Activated naive CD4-positive, alpha-beta T cell treated with anti-CD3 and anti-CD28 coated beads, Interleukin-2, amount 50 U/mL, for 72 hours (primary cell): Measurements from ENCODE around the gene DIP2C. TPM values are rescaled to one million over a fixed set of nuclear protein-coding genes. Genes with fewer than 3 reads are reported as not detected.
"Not testable (repeated sequence)": the region's sequence is repeated elsewhere in the genome, so short reads cannot be mapped to it uniquely, and the experiment has no call there.

Source experiments
- ATAC-seq, 2 donors: fragments of 150-1000 bp; cut with Tn5 transposase; 2 replicates each; pipeline ENCODE4 v1.10.0; 2021; ENCODE audit warnings: mild to moderate bottlenecking in 2 of 2, moderate library complexity in 2 of 2
- DNase-seq, 2 donors: peaks; one replicate each; pipeline ENCODE4 v3.0.0; 2021 to 2022; ENCODE audit warnings: low spot score in 2 of 2
- H3K27ac Mint-ChIP-seq, 2 donors: one replicate each; pipeline ENCODE4 v1.8.0; 2022; ENCODE audit warnings: mild to moderate bottlenecking in 2 of 2, mixed read lengths in 2 of 2
- H3K36me3 Mint-ChIP-seq, 2 donors: one replicate each; pipeline ENCODE4 v1.8.0; 2022; ENCODE audit warnings: mixed read lengths in 2 of 2
- H3K9me3 Mint-ChIP-seq, 2 donors: one replicate each; pipeline ENCODE4 v1.8.0; 2022; ENCODE audit warnings: mixed read lengths in 2 of 2
- total RNA-seq, 2 donors: library from RNA; stranded (reverse); gene quantifications; one replicate each; pipeline ENCODE4 v1.2.3, GENCODE V29; 2022

Gene DIP2C
- total RNA-seq, 2 donors from 2014 or later: 0.55 to 1.7 TPM

DNA sequence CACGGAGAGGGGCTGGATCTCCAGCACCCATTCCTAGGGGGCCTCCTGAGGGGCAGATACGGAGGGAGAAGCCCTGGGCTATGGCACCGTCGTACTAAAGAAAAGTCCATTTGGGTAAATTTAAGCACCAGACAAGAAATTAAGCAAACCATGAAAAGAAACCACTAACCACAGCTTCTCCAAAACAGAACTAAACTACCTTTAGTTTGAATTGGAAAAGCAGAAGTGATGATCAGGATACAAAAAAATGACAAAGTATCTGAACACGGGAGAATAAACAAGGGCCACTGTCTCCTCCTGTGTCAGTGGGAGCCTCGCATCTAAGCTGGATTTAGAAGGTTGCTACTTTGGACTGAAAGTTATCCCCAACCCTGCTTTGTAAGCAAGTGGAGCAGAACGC lies 69.1 kb downstream of the DIP2C start:
- no peak for ATAC-seq
- no peaks in the 10 kb centered on the region for H3K36me3 Mint-ChIP-seq
- H3K27ac Mint-ChIP-seq: no peak overlapping the region
- H3K9me3 Mint-ChIP-seq: no peaks in the 10 kb centered on the region
- DNase-seq: no peak

DNA sequence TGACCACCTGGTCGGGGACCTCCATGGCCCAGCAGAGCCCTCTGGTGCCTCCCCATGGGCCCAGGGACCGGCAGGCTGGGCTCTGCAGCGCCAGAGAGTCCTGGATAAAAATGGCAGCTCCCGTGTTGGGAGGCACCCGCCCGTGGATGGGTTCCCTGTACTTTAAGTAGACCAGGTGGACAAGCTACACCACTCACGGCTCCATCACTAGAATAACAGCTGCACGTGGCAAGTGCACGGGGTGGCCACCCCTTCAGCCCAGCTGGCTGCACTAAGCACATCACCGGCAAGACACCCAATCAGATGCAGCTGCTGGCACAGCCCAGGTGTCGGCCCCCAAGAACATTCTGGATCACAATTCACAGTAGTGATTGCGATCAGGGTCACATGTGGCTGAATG lies 69.8 kb downstream of the DIP2C start:
- no peak for DNase-seq
- no peaks in the 10 kb centered on the region for H3K36me3 Mint-ChIP-seq
- no peak overlapping the region for H3K27ac Mint-ChIP-seq
- no peak for ATAC-seq
- no peaks in the 10 kb centered on the region for H3K9me3 Mint-ChIP-seq

DNA sequence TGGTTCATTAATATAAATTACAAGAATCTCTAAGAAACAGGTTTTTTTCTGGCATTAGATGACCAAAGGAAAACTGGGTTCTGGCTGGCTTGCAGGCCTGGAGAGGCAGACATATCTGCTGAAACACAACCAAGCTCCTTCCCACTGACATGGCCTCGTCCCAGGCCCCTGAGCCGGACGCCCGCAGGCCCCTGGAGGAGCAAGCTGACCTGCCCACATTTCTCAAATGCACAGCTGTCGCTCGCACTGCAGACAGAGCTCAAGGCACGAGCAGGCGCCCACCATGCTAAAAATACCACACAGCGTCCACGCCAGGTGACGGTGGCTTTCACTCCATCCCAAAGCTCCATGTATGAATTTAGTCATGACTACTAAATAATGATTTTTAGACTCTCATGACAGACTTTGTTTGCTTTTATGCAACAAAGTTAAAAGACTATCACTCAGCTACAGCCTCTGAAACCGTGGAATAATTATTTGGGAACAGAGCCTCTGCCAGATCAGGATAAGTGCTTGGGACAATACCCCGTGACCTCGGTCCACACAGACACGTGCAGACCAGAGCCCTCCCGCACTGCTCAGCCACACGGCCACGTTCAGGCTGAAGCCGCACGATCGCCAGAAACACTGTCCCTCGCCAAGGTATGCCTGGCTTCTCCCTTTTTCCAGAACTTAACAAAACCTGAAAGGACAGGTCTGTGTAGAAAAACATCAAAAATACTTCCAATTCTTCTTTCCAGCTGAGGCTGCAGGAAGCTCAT lies 71.1 kb downstream of the DIP2C start:
- DNase-seq (no peak), ATAC-seq (no peak)
- H3K27ac Mint-ChIP-seq: no peak overlapping the region
- H3K36me3 Mint-ChIP-seq: no peaks in the 10 kb centered on the region
- no peaks in the 10 kb centered on the region for H3K9me3 Mint-ChIP-seq

DNA sequence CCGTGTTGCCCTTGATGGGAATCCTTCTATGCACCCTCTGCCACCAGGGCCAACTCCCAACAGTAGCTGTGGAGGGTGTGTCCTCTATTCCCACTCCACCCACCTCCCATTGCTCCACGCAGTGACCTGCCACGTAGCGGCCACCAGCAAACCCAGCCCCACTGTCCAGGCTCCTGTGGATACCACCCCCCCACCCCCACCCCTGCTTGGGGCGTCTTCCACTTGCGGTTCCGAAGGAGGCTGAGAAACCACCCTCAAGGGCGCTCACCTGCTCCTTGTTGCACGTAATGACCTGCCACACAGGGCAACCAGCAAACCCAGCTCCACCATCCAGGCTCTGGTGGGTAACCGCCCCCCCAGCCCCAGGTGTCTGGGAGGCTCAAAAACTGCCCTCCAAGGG lies 72.0 kb downstream of the DIP2C start:
- Mint-ChIP-seq H3K27ac (no peak overlapping the region), H3K9me3 (no peaks in the 10 kb centered on the region), H3K36me3 (no peaks in the 10 kb centered on the region)
- DNase-seq (no peak), ATAC-seq (no peak)

DNA sequence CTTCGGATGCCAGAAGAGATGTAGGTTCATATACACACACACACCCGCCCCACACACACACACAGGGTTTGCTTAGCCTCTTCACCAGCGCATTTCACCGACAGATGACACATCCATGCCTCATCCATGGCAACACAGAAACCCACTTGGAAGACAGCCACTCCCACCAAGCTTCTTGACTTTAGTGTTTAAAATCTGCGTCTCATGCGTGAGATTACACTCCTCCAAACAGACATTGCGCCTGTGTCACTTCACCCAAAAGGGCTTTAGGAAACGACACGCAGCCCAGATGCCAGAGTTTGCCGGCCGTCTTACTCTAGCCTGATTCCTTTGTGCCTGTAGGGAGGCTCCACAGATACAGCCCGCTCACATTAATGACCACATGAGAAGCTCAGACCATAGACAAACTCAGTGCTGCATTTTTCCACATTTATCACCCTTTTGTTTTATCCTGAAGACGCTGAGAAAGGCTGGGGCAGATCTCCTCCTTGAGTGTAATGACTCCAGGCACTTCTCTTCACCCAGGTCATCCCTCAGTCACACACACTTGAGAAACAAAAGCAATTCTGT lies 73.8 kb downstream of the DIP2C start:
- ATAC-seq: no peak
- H3K27ac Mint-ChIP-seq: no peak overlapping the region
- no peaks in the 10 kb centered on the region for H3K36me3 Mint-ChIP-seq
- peaks cover 0 to 9% of the 10 kb centered on the region in 2 donors for H3K9me3 Mint-ChIP-seq
- DNase-seq: no peak

DNA sequence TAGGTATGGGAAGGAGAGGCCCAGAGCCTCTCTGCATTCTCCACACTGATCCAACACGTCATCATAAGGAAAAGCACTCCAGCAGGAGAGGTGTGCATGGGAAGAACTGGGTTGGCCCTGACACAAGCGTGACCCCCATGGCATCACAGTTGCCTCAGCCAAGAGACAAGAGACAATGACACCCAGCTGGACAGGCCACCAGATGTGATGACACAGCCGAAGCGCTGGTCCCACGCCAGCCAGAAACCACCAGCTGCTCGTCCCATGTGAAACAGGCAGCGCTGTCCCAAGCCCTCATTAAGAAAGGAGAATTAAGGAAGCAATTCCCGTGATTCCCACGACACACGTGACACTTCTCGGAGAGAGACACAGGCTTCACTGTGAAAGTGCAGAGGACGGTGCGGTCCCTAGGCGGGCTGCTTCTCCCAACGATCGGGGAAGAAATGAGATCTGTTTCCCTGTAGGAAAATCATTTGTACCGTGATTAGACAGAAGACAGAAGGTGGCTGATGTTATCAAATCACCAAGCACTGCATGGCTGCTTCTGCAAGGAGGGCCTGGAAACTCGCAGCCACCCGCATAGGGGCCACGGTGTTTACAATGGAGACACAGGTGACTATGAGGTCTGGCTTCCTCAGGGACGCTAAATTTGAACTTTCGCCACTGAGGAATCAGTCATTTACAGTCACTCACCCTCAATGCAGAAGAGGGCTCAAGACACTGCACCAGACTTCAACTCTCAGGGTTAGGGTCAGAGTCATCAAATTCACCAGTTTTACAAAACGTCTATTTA lies 74.5 kb downstream of the DIP2C start:
- H3K9me3 Mint-ChIP-seq: peaks cover 0 to 9% of the 10 kb centered on the region in 2 donors

DNA sequence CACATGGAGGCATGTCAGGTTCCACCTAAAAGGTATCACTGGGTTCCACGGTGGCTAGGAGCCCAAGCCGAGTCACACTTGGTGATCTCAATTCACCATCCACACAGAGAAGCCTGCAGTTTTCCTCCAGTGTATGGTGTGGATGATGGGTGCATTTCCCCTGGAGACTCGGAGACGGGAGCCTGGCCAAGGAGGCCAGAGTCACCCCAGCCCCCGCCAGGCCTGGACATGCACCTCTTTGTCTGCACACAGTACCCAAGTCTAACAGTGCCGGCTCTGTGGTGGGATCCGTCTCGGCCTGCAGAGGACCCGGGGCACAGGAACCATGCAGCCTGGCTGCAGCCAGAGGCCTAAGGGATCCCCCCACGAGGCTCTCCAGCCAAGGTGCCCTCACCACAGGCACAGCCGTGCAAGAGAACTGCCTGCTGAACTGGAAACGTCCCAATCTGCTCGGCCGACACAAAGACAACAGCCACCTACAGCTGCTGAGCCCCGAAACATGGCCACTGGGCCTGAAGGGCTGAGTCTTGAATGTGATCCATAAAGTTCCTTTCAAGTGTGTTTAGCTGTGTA lies 75.2 kb downstream of the DIP2C start:
- Mint-ChIP-seq H3K36me3 (no peaks in the 10 kb centered on the region), H3K9me3 (peaks cover 0 to 9% of the 10 kb centered on the region in 2 donors), H3K27ac (no peak overlapping the region)
- no peak for ATAC-seq
- no peak for DNase-seq

More for the DNA sequence above, 74.5 kb downstream of the DIP2C start:
- Mint-ChIP-seq H3K36me3 (no peaks in the 10 kb centered on the region), H3K27ac (no peak overlapping the region)
- ATAC-seq (no peak), DNase-seq (no peak)

DNA sequence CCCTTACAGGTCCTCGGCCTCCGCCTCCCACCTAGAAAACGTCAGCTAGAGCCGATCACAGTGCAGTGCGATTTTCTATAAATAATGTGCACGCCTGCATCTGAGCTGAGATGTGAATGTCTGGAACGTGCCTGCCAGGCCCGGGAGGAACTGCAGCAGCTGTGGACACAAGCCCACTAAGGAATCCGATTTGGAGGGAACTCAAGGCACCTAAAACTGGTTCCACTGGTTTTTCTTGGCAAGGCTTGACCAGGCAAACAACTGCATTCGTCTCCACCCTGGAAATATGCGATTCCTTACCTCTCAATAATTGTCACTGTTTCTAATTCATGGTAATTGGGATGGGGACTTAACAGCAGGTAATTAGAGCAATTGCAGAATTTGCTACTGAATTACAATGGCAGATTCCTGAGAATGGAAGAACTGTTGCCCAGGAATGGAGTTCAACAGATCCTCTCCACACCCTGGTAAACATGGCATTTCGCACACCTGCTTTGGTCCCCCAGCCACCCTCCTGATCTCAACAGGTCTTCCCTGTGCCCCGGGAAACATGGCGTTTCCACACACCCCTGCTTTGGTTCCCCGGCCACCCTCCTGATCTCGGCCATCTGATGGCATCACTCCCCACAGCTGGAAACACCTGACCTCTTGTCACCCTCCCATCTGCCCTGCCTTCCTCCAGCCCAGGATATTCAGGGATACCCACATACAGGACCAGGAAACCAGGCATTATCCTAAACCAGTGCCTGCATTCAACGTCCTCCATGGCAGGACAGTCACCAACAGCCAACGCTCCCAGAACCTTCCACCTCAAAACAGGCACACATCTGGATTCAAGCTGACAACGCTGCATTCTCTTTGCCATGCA lies 76.0 kb downstream of the DIP2C start:
- no peak for ATAC-seq
- Mint-ChIP-seq H3K36me3 (no peaks in the 10 kb centered on the region), H3K9me3 (peaks cover 0 to 9% of the 10 kb centered on the region in 2 donors), H3K27ac (no peak overlapping the region)
- no peak for DNase-seq

DNA sequence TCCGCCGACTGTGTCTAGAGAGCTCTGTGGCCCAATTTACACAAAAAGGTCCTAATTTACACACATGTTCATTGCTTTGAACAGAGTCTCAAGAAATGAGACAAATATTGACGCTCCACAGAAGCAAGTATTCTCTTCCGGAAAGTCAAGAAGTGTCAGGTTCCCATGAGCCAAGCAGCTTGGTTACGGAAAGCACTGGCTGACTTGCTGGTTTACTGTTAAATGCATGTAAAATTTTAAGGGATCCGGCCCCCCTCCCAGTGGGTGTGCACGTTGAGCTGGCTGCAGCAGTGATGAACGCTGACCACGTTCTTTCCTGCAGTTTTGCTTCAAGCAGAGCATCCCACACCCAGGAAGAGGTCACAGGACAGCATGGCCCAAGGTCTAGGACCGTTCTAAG lies 76.8 kb downstream of the DIP2C start:
- no peak overlapping the region for H3K27ac Mint-ChIP-seq
- DNase-seq (no peak), ATAC-seq (no peak)
- H3K36me3 Mint-ChIP-seq: no peaks in the 10 kb centered on the region
- H3K9me3 Mint-ChIP-seq: peaks cover 0 to 9% of the 10 kb centered on the region in 2 donors

DNA sequence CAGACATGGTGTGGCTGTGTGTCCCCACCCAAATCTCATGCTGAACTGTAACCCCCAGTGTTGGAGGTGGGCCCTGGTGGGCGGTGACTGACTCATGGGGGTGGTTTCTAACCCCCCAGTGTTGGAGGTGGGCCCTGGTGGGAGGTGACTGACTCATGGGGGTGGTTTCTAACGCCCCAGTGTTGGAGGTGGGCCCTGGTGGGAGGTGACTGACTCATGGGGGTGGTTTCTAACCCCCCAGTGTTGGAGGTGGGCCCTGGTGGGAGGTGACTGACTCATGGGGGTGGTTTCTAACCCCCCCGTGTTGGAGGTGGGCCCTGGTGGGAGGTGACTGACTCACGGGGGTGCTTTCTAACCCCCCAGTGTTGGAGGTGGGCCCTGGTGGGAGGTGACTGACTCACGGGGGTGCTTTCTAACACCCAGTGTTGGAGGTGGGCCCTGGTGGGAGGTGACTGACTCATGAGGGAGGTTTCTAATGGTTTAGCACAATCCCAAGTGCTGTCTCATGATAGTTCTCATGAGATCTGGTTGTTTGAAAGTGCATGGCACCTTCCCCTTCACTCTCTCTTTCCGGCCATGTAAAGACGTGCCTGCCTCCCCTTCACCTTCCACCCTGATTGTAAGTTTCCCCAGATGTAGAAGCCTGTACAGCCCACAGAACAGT lies 78.7 kb downstream of the DIP2C start:
- not testable (repeated sequence) for DNase-seq, H3K36me3 Mint-ChIP-seq, ATAC-seq, H3K27ac Mint-ChIP-seq, H3K9me3 Mint-ChIP-seq

DNA sequence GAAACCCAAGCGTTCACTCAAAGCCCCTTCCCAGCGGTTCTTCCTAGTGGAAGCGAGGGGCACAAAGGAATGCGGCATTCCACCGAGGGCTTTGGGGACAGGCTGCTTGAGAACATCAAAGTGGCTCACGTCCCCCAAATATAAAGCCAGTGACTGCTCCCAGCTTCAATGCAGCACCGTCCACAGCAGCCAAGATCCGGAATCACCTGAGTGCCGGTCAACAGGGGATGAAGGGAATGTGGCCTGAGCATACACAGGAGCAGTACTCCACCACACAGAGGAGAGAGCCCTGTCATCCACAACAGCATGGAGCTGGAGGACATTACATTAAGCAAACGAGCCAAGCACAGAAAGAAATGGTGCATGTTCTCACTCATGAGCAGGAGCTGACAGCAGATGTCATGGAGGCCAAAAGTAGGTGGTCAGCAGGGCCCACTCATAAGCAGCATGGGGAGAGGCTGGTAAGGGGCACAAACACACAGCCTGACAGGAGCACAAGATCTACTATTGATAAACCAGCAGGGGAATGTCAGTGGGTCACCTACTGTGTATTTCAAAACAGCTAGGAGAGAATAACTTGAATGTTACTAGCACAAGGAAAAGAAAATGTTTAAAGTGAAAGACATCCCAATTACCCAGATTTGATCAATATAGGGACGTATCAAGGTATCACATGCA lies 79.5 kb downstream of the DIP2C start:
- no peak for DNase-seq
- Mint-ChIP-seq H3K36me3 (no peaks in the 10 kb centered on the region), H3K9me3 (peaks cover 0 to 9% of the 10 kb centered on the region in 2 donors), H3K27ac (peak overlapping the region in 1 of 2 donors; percentile 43)
- no peak for ATAC-seq

DNA sequence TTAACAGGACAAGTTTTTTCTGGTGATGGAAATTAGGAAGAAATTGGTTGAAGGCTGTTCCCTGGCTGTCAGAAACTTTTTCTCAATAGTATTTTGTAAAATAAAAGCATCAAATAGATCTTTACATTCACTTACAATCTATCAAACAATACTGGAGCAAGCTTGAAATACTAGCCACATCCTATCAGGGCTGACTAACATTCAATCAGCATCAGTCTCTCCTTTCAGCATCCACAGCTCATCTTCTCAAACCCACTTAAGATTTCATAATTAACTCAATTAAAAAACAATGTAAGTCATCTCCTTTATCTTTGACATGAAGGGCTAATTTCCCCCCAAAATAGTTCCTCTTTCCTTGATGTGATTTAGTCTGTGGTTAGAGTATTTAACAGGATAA lies 80.2 kb downstream of the DIP2C start:
- ATAC-seq (peak in 1 of 2 donors; percentile 52), DNase-seq (no peak)
- H3K9me3 Mint-ChIP-seq: peaks cover 0 to 9% of the 10 kb centered on the region in 2 donors
- no peaks in the 10 kb centered on the region for H3K36me3 Mint-ChIP-seq
- H3K27ac Mint-ChIP-seq: no peak overlapping the region

DNA sequence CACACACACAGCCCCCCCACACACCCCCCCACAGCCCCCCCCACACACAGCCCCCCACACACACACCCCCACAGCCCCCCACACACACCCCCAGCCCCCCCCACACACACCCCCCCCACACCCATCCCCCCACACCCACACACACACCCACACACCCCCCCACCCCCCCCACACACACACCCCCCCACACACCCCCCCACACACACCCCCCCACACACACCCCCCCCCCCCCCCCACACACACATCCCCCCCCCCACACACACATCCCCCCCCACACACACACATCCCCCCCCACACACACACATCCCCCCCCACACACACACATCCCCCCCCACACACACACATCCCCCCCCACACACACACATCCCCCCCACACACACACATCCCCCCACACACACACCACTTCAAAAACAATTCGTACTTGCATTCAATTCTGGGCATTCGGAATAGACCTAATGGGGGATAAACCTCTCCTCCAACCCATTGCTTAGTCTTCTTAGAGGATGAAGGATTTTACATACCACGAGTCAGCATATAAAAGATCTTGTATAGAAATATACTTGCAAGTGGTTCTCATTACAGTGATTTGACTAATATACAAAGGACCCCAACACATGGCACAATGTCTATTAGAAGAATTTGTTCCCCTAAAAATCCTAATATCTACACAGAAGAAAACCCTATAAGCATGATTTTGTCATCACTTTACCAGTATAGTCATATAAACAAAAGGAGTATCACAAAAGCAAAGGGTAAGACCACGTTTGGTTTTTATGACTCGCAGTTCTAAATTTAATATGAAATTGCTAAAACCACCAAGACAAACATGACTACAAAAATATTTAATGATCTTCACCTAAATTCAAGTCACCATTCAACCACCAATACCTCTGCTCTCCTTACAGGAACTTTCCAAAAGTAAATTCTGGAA lies 80.9 kb downstream of the DIP2C start:
- Mint-ChIP-seq H3K36me3 (no peaks in the 10 kb centered on the region), H3K27ac (peak overlapping the region in 1 of 2 donors; percentile 30), H3K9me3 (peaks cover 0 to 9% of the 10 kb centered on the region in 2 donors)
- DNase-seq (no peak), ATAC-seq (peak in 1 of 2 donors; percentile 62)

DNA sequence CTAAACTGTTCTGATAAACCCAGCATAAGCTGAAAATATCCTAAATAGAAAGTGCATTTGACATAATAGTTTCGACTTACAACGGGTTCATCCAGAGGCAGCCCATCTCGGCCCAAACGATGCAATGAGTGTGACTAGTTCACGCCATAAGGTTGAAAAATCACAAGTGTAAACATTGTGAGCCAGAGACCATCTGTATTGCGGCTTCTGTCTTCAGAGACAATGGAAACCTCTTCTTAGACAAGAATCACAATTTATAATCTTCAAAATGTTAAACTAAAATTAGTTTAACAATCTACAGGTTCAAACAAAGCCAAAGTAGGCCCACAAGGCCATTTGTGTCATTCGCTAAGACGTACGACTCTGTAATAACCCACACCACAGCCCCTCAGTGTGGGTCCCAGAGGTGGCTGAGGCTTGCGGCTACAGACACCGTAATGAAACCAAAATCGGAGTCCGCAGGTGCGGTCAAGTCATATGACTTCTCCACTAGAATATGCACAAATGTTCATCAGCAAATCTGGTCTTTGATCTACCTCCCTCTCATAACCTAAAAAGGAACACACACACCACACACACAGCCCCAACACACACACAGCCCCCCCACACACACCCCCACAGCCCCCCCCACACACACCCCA lies 81.8 kb downstream of the DIP2C start:
- H3K27ac Mint-ChIP-seq: peak overlapping the region in 1 of 2 donors; percentile 40
- H3K9me3 Mint-ChIP-seq: peaks cover 0 to 9% of the 10 kb centered on the region in 2 donors
- ATAC-seq (peak in 1 of 2 donors; percentile 66), DNase-seq (no peak)
- H3K36me3 Mint-ChIP-seq: no peaks in the 10 kb centered on the region
